Skeletal muscle satellite cell (primary cell): Measurements from ENCODE around the gene NBEA.

ENCODE experiments used
- H3K27me3 ChIP-seq: 2 replicates; pipeline ENCODE4 v1.7.0; 2013; ENCODE audit warnings: low read length; ENCODE audit not compliant: control insufficient read depth, insufficient read depth
- H3K36me3 ChIP-seq: 2 replicates; pipeline ENCODE4 v1.7.0; 2013; ENCODE audit warnings: mild to moderate bottlenecking, control low read depth, low read length; ENCODE audit not compliant: insufficient read depth
- H3K4me1 ChIP-seq: 2 replicates; pipeline ENCODE4 v1.7.0; 2013; ENCODE audit warnings: low read length; ENCODE audit not compliant: control insufficient read depth, insufficient read depth
- H3K4me2 ChIP-seq: 2 replicates; pipeline ENCODE4 v1.7.0; 2013; ENCODE audit warnings: mild to moderate bottlenecking, low read length
- H3K4me3 ChIP-seq: 2 replicates; pipeline ENCODE4 v1.7.0; 2013; ENCODE audit warnings: low read length
- H3K9ac ChIP-seq: 2 replicates; pipeline ENCODE4 v1.7.0; 2013; ENCODE audit warnings: mild to moderate bottlenecking, low read depth, low read length, moderate library complexity
- H3K9me3 ChIP-seq: replicated peaks from 2 replicates; pipeline ENCODE4 v1.7.0; 2013; ENCODE audit warnings: mild to moderate bottlenecking, control low read depth, low read length

Gene NBEA

GRCh38 chr13:35530581-35530980 lies 588.5 kb downstream of the NBEA start:
- H3K36me3 ChIP-seq = no peaks in the 10 kb centered on the region
- H3K27me3 ChIP-seq = no peaks in the 10 kb centered on the region

GRCh38 chr13:35531526-35531925 lies 589.5 kb downstream of the NBEA start:
- H3K4me3 ChIP-seq = no peak overlapping the region
- H3K36me3 ChIP-seq = no peaks in the 10 kb centered on the region
- no peak overlapping the region for H3K9ac ChIP-seq
- no peaks in the 10 kb centered on the region for H3K4me1 ChIP-seq
- H3K9me3 ChIP-seq = no peaks in the 10 kb centered on the region
- no peaks in the 10 kb centered on the region for H3K27me3 ChIP-seq
- no peak overlapping the region for H3K4me2 ChIP-seq

More at GRCh38 chr13:35530581-35530980, 588.5 kb downstream of the NBEA start:
- no peak overlapping the region for H3K9ac ChIP-seq
- no peak overlapping the region for H3K4me3 ChIP-seq
- H3K4me2 ChIP-seq = no peak overlapping the region
- no peaks in the 10 kb centered on the region for H3K9me3 ChIP-seq
- H3K4me1 ChIP-seq = no peaks in the 10 kb centered on the region

GRCh38 chr13:35534343-35534742 lies 592.3 kb downstream of the NBEA start:
- Histone ChIP-seq H3K9ac (no peak overlapping the region), H3K4me2 (no peak overlapping the region), H3K9me3 (no peaks in the 10 kb centered on the region), H3K4me3 (no peak overlapping the region), H3K4me1 (no peaks in the 10 kb centered on the region), H3K27me3 (no peaks in the 10 kb centered on the region), H3K36me3 (no peaks in the 10 kb centered on the region)

GRCh38 chr13:35548790-35549189 lies 606.7 kb downstream of the NBEA start:
- Histone ChIP-seq H3K9me3 (no peaks in the 10 kb centered on the region), H3K4me1 (peaks cover 29% of the 10 kb centered on the region), H3K27me3 (no peaks in the 10 kb centered on the region), H3K4me3 (no peak overlapping the region), H3K36me3 (no peaks in the 10 kb centered on the region), H3K4me2 (no peak overlapping the region), H3K9ac (no peak overlapping the region)

- H3K9me3 ChIP-seq = no peaks in the 10 kb centered on the region
- no peaks in the 10 kb centered on the region for H3K27me3 ChIP-seq
- H3K4me3 ChIP-seq = no peak overlapping the region
- peaks cover 30% of the 10 kb centered on the region for H3K4me1 ChIP-seq
- peak overlapping the region; percentile 41 for H3K4me2 ChIP-seq
- no peak overlapping the region for H3K9ac ChIP-seq
- no peaks in the 10 kb centered on the region for H3K36me3 ChIP-seq
Measured at GRCh38 chr13:35549481-35549880, 607.4 kb downstream of the NBEA start.

GRCh38 chr13:35552172-35552844 lies 610.2 kb downstream of the NBEA start:
- no peaks in the 10 kb centered on the region for H3K27me3 ChIP-seq
- H3K9ac ChIP-seq = no peak overlapping the region
- no peaks in the 10 kb centered on the region for H3K36me3 ChIP-seq
- peaks cover 30% of the 10 kb centered on the region for H3K4me1 ChIP-seq
- H3K4me2 ChIP-seq = no peak overlapping the region
- H3K9me3 ChIP-seq = no peaks in the 10 kb centered on the region
- H3K4me3 ChIP-seq = no peak overlapping the region

GRCh38 chr13:35554972-35555623 lies 613.0 kb downstream of the NBEA start:
- Histone ChIP-seq H3K9me3 (no peaks in the 10 kb centered on the region), H3K4me2 (no peak overlapping the region), H3K4me3 (no peak overlapping the region), H3K4me1 (peaks cover 19% of the 10 kb centered on the region), H3K9ac (no peak overlapping the region), H3K27me3 (no peaks in the 10 kb centered on the region), H3K36me3 (no peaks in the 10 kb centered on the region)

- H3K9me3 ChIP-seq = no peaks in the 10 kb centered on the region
- peaks cover 12% of the 10 kb centered on the region for H3K4me1 ChIP-seq
Measured at GRCh38 chr13:35557475-35557874, 615.4 kb downstream of the NBEA start.

GRCh38 chr13:35561540-35561939 lies 619.5 kb downstream of the NBEA start:
- Histone ChIP-seq H3K4me1 (no peaks in the 10 kb centered on the region), H3K36me3 (no peaks in the 10 kb centered on the region), H3K9me3 (no peaks in the 10 kb centered on the region), H3K27me3 (no peaks in the 10 kb centered on the region), H3K9ac (no peak overlapping the region), H3K4me2 (no peak overlapping the region), H3K4me3 (no peak overlapping the region)

More at GRCh38 chr13:35557475-35557874, 615.4 kb downstream of the NBEA start:
- Histone ChIP-seq H3K27me3 (no peaks in the 10 kb centered on the region), H3K4me2 (no peak overlapping the region), H3K4me3 (no peak overlapping the region), H3K9ac (no peak overlapping the region), H3K36me3 (no peaks in the 10 kb centered on the region)

- H3K4me1 ChIP-seq = no peaks in the 10 kb centered on the region
- no peaks in the 10 kb centered on the region for H3K27me3 ChIP-seq
- no peaks in the 10 kb centered on the region for H3K36me3 ChIP-seq
- H3K9ac ChIP-seq = no peak overlapping the region
- H3K4me3 ChIP-seq = no peak overlapping the region
- no peak overlapping the region for H3K4me2 ChIP-seq
- no peaks in the 10 kb centered on the region for H3K9me3 ChIP-seq
Measured at GRCh38 chr13:35565273-35565672, 623.2 kb downstream of the NBEA start.

GRCh38 chr13:35566340-35566739 lies 624.3 kb downstream of the NBEA start:
- Histone ChIP-seq H3K4me1 (no peaks in the 10 kb centered on the region), H3K4me3 (no peak overlapping the region), H3K4me2 (no peak overlapping the region), H3K9ac (no peak overlapping the region), H3K27me3 (no peaks in the 10 kb centered on the region), H3K36me3 (no peaks in the 10 kb centered on the region), H3K9me3 (no peaks in the 10 kb centered on the region)
